Stimulated activated CD8-positive, alpha-beta memory T cell treated with anti-CD3 and anti-CD28 coated beads, Interleukin-12 subunit alpha, Interleukin-12 subunit beta, amount 100 ng/mL, for 1 hour (primary cell): ENCODE measurements around the gene NOP14.
"Not testable (repeated sequence)": the region's sequence is repeated elsewhere in the genome, so short reads cannot be mapped to it uniquely, and the experiment has no call there.

Experiments used
- DNase-seq: peaks from one replicate; pipeline ENCODE4 v3.0.0-alpha.2; 2020; ENCODE audit warnings: low read depth

NOP14 gene

GRCh38 chr4:2963175-2963965 lies at the start of gene NOP14, which contains the start of gene GRK4:
NOP14 (minus strand) TSS chr4:2963406; CDS start chr4:2963319, 87 bp downstream.
GRK4 (plus strand) TSS chr4:2963571; CDS start chr4:2964071, 500 bp downstream.
- DNase-seq, result peak; percentile 96

GRCh38 chr4:3011456-3012220 lies 48.4 kb upstream of the NOP14 start:
- DNase-seq, result no peak

DNA sequence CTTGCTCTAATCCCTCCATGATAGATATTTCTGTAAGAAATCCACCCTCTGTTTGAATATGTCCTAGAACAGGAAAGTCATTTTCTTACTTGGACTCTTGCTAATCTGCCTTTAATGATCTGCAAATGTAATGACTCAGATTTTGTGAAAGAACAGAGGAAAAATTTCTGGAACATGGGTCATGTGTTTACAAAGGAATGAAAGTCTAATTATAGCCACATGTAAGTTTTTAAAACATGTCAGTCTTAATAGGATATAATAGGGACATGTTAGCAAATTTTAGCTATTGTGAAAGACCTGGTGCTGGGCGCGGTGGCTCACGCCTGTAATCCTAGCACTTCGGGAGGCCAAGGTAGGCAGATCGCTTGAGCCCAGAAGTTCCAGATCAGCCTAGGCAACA lies 47.8 kb upstream of the NOP14 start:
- no peak for DNase-seq

DNA sequence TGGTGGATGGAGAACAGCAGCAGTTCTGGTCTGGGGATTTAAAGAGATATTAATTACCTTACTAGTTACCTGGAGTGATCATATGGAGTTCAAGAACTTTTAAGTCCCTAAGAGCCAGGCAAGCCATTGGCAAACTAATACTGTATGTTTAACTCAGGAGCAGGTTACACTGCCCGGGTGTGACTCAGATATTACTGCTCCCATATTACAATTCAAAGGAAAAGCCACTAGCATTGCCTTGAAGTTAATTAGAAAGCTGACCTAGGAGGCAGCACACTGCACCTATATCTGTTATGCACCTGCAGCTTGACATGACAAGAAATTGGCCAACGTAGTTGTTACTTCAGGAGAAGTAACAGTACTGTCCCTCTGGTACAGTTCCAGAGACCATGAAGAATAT lies 47.4 kb upstream of the NOP14 start:
- no peak for DNase-seq

DNA sequence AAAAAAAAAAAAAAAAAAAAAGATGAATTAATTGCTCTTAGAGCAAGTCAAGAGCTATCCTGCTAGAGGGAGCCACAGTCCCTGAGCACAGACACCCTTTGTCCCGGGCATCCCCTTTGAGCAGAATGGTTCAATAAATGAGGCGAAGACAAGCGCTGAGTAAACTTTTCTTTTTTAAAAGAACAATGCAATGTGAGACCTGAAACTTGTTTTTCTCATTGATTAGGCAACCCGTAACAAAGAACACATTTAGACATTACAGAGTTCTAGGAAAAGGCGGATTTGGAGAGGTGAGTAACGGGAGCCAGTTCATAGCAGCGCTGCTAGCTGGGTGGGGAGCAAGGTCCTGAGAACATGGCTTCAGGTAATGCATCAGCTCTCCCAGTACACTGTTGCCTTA lies 46.2 kb upstream of the NOP14 start:
- DNase-seq, result no peak

DNA sequence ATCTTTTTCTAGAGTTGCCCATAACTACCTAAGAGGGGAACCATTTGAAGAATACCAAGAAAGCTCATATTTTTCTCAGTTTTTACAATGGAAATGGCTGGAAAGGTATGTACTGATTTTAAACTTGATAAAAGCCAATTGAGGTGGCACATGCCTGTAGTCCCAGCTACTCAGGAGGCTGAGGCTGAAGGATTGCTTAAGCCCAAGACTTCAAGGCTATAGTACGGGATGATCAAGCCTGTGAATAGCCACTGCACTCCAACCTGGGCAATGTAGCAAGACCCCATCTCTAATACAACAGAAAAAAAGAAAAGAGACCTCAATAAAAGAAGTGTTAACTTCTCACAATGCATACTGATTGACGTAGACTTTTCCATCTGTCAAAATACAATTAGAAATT lies 44.5 kb upstream of the NOP14 start:
- DNase-seq, result no peak

DNA sequence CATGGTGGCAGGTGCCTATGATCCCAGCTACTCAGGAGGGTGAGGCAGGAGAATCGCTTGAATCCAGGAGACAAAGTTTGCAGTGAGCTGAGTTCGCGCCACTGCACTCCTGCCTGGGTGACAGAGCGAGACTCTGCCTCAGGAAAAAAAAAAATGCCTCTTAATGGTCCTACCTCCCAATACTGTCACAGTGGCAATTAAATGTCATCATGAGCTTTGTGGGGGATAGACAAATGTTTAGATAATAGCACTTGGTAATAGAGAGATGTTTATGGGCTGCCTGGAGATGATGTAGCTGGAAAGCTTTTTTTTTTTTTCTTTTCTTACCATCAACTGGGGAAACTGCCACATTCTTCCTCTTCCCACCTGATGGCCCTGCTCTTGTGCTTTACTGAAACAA lies 33.2 kb upstream of the NOP14 start:
- DNase-seq, result no peak

DNA sequence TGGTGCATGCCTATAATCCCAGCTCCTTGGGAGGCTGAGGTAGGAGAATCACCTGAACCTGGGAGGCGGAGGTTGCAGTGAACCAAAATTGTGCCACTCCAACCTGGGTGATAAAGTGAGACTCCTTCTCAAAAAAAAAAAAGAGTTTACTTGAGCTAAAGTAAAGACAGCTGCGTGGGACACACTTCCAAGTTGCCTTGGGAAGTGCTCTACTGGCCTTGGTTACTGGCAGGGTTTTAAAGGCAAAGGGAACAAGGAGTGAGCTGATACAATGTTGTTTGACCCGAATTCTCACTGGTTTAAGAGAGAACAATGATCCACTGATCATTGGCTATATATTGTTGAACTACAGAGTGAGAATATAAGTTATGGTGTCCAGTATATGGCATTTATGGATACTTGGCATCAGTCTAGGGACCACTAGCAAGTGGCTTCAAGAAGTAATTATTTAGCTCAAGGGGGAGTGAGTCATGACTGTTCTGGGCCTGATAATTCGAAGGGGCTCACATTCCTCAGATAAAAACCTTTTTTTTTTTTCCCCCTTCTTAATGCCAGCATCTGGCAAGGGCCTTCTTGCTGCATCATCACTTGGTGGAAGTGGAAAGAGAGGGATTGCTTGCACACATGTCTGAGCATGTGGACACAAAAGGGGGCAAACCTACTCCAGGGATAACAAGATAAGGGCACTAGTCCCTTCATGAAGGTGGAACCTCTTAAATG lies 32.5 kb upstream of the NOP14 start:
- no peak for DNase-seq

DNA sequence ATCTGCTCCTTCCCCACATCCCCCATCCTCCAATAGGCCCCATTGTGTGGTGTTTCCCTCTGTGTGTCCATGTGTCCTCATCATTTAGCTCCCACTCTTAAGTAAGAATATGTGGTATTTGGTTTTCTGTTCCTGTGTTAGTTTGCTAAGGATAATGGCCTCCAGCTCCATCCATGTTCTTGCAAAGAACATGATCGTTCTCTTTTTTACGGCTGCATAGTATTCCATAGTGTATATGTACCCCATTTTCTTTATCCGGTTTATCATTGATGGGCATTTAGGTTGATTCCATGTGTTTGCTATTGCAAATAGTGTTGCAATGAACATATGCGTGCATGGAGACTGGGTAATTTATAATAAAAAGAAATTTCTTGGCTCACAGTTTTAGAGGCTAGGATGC lies 31.7 kb upstream of the NOP14 start:
- DNase-seq, result no peak

GRCh38 chr4:2991243-2991642 lies 28.0 kb upstream of the NOP14 start:
- DNase-seq, result no peak

- not testable (repeated sequence) for DNase-seq
Observed at GRCh38 chr4:2983715-2984114, 20.5 kb upstream of the NOP14 start.

DNA sequence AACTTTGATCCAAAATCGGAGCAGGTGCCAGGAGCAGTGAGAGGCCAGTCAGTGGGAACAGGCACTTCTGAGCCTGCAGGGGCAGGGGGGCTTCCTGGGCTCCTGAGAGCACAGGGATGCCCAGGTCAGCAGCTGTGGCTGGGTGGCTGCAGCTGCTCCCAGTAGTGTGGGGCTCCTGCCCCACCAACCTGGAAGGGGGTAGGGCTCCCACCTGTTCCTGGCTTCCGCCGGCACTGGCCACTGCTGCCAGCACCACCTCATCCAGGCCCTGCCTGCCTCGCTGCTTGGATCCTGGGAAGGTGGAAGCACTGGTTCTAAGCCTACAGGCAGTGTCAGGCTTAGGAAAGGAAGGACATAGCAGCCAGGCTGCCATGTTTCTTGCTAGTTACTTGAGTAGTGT lies 18.8 kb upstream of the NOP14 start:
- no peak for DNase-seq

GRCh38 chr4:2981256-2981819 lies 18.1 kb upstream of the NOP14 start:
- no peak for DNase-seq

DNA sequence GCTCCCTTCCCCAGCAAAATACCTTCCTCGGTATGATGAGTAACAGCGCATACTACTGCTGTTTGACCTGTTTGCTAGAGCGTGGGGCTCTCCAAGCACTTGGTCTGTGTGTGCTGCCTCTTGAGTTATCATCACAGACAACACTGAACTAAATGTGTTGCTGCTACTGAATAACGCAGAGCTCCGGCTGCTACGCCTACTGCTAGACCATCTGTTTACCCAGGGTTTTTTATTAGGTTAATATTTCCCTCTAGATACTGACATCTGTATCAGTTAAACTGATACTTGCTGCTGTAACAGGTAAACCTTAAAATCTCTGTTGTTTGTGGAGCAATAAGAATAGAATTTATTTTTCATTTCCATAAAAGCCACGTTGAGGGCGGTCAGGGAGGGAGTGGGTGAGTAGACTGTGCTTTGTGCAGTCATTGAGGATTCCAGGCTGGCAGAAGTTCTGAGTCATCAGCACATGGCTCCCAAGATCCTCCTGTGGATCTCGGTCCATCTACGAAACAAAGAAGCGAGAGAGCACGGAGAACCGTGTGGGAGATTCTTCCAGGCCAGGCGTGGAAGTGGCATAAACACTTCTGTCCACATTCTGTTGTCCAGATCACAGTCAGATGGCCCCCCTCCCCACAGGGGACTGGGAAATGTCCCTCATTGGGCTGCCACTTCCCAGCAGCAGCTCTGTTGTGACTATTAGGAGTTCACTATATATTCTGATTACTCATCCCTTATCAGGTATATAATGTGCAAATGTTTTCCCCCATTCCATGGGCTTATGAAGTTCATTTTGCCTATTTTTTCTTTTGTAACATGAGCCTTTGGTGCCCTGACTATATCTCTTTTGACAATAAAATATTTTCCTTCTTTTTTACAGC lies 14.2 kb upstream of the NOP14 start:
- no peak for DNase-seq

GRCh38 chr4:2971275-2971674 lies 8.1 kb upstream of the NOP14 start:
- no peak for DNase-seq

GRCh38 chr4:2968381-2968780 lies 5.2 kb upstream of the NOP14 start:
- DNase-seq, result no peak

DNA sequence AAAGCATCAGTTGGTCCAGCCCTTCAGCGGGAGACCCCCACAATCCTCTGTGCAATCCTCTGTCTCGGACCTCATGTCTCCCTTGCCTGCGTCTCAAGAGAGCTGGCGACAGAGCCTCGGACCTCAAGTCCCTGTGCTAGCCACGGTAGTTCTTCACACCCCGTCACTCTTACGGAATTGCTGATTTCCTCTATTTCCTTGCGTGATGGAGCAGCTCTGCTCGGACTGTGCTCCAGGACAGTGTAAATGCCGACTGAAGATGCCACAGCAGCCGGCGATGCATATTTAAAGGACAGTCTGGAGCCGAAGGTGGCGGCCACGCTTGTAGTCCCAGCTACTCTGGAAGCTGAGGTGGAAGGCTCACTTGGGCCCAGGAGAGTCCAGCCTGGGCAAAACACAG lies 2.1 kb upstream of the NOP14 start:
- DNase-seq, result no peak

DNA sequence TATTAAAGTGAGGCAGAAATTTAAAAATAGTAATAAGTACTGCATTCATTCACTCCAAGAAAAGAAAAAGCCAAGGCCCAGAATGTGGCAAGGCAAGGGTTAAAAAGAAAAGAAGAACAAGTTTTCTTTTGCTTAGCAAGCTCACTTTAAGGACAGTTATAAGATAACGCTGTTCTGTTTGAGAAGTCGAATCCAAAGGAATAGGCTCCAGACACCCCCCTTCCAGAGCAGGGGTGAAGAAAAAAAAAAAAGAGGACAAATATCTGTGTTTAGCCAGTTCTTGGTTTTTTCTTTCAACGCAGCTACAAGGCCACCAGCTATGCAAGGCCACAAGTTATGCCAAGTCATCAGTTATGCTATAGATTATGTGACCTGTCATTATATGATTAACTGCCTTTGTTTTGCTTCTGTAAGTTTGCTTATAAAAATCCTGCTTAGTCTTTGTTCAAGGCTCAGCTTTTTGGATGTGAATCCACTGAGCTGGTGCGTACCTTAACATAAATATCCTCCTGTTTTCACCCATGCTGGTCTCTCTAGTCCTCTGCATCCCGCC lies 1.6 kb upstream of the NOP14 start:
- DNase-seq, result no peak

GRCh38 chr4:2963966-2964471 lies 813 bp upstream of the NOP14 start:
- DNase-seq, result no peak

DNA sequence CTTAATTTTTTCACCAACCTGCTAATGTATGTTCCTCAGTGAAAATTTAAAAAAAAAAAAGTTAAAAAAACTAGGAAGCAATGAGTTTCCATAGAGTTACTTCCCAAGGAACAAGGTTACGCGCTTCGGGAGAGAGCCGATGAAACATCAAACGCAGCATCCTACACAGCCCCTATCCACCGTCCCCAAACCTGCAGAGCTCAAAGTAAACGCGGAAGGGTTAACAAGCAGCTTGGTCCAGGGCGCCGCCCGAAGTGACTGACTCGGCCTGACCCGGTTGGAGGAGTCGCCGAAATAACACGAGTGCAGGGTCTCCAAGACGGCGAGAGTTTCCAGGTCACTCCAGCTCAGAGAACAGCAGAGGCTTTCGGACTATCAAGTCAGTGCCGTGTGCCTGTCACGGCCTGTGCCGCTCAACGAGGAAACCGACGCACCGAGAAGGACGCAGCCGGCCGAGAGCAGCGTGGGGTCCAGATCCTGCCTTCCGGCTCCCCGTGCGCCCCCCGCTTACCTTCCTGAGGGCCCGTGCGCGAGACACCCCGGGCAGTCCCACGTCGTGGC lies 512 bp downstream of the NOP14 start:
- DNase-seq, result no peak
